Stomach (tissue), 9 donors: ENCODE measurements around the gene EAF1. TPM values are rescaled to one million over a fixed set of nuclear protein-coding genes. Genes with fewer than 3 reads are reported as not detected.
A peak's percentile ranks its signal among the peaks of the same experiment; 100 is the strongest.

Experiments used
- DNase-seq, 2 donors: peaks; one replicate each; pipeline versions ENCODE4 v3.0.0 to v3.0.0-alpha.2; 2013 to 2019
- H3K27ac ChIP-seq, 5 donors: fragments of 200-600 bp in 4 of 5; sonication (generic) in 4 of 5; one replicate each; pipeline ENCODE4 v1.5.1; 2013 to 2019; ENCODE audit warnings: mild to moderate bottlenecking in 1 of 5, moderate library complexity in 1 of 5
- H3K27me3 ChIP-seq, 3 donors: fragments of 200-600 bp; sonication (generic); one replicate each; pipeline ENCODE4 v1.5.1; 2017 to 2019; ENCODE audit warnings: mixed run types in 1 of 3
- H3K36me3 ChIP-seq, 4 donors: fragments of 200-600 bp; sonication (generic); 1 replicate in 3 of 4; 2 replicates in 1 of 4; pipeline ENCODE4 v1.5.1; 2016 to 2019
- H3K4me1 ChIP-seq, 4 donors: fragments of 200-600 bp; sonication (generic); one replicate each; pipeline ENCODE4 v1.5.1; 2016 to 2019
- H3K4me3 ChIP-seq, 4 donors: fragments of 200-600 bp; sonication (generic) in 3 of 4; one replicate each; pipeline ENCODE4 v1.5.1; 2016 to 2019; ENCODE audit warnings: mild to moderate bottlenecking in 1 of 4
- H3K9me3 ChIP-seq, 4 donors: fragments of 200-600 bp; sonication (generic); one replicate each; pipeline ENCODE4 v1.5.1; 2016 to 2019
- EP300 ChIP-seq: sonication (generic); formaldehyde crosslinking; IDR thresholded peaks from one replicate; pipeline ENCODE4 v1.6.1; 2017; ENCODE audit warnings: antibody characterized with exemption
- POLR2A ChIP-seq, 4 donors: fragments of 450-650 bp; IDR thresholded peaks; one replicate each; pipeline ENCODE4 v1.6.1; 2016; ENCODE audit warnings: antibody characterized with exemption in 4 of 4, control low read depth in 2 of 4, mild to moderate bottlenecking in 1 of 4, moderate library complexity in 1 of 4
- POLR2AphosphoS5 ChIP-seq, 3 donors: sonication (generic); formaldehyde crosslinking; IDR thresholded peaks; one replicate each; pipeline ENCODE4 v1.6.1; 2016; ENCODE audit warnings: antibody characterized with exemption in 3 of 3
- WGBS, 5 donors: extraction: QIAGEN DNeasy Blood & Tissue Kit in 3 of 5; methylation state at CpG; one replicate each; pipeline versions ENCODE4 v1.1.5 to v1.1.7; 2013 to 2018; 5-methylcytosine and 5-hydroxymethylcytosine counted together
- intact Hi-C: fragments of 100-400 bp; cut with DNase I; formaldehyde crosslinking; loops from one replicate; pipeline ENCODE4 v1.15.1; 2023; ENCODE audit warnings: low total_unique reads
- polyA plus RNA-seq, 3 donors: library from polyadenylated mRNA; stranded (reverse); fragments of 200-250 nt; gene quantifications; one replicate each; pipeline ENCODE4 v1.2.3, GENCODE V29; 2013
- total RNA-seq, 5 donors: library from RNA; depleted of rRNA; stranded (reverse); fragments of >200 nt; gene quantifications; one replicate each; pipeline versions ENCODE4 v1.1.0 to v1.2.3, GENCODE V29; 2014 to 2016
- TF ChIP-seq, protein P1 (sequence below), 7 experiments: fragments of 450-650 bp in 4 of 7; fragments of 200-600 bp in 3 of 7; sonication (generic) in 3 of 7; IDR thresholded peaks; one replicate each; pipeline ENCODE4 v1.5.1; 2016 to 2019; ENCODE audit warnings: antibody characterized with exemption in 7 of 7, control low read depth in 2 of 7, mild to moderate bottlenecking in 1 of 7
- donor health status: healthy with polysubstance abuse.
- donor health status: Bipolar disorder and iron deficiency.
- donor health status: healthy.

Gene EAF1
- total and polyA plus RNA-seq, 8 donors = 1.8 to 62.9 (median 15.9) TPM

DNA sequence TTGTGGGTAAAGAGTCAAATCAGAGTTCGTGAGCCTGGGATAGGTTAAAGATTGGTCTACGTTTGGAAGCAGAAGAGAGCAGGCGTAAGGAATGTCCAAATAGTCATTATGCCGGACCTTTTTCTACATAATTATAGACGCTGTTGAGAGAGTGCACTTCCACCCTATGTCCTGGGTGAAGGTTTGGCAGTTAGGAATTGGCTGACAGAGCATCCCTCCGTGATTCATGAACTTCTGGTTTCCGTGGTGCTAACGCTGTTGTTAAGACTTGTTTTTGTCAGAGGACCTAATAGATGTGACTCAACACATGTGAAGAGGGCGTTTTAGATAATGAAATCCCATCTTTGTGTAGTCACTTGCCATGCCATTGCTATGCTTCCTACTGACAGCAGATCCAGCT, 1.1 kb downstream of the EAF1 start:
- no peaks in the 10 kb centered on the region for H3K27me3 ChIP-seq
- H3K4me1 ChIP-seq = peaks cover 0 to 63% (median 45%) of the 10 kb centered on the region in 4 donors
- peak overlapping the region; percentile 76 to 95 (median 84) for H3K4me3 ChIP-seq
- peaks cover 12 to 47% (median 45%) of the 10 kb centered on the region in 4 donors for H3K36me3 ChIP-seq
- intact Hi-C loops = loop anchor here (10.0 kb wide), 1 partner anchor 126 kb away; no protein-coding TSS in a partner anchor
- WGBS, 5 donors = 9 to 10% (median 9%) methylated on average over 9 of the region's 9 CpGs
- H3K27ac ChIP-seq = peak overlapping the region in 4 of 5 donors; percentile 80 to 92 (median 87)
- peak in 1 of 2 donors; percentile 24 for DNase-seq
- TF ChIP-seq POLR2AphosphoS5 (IDR thresholded peaks at IDR 0.05) (peak in 1 of 3 donors; percentile 12), POLR2A (IDR thresholded peaks at IDR 0.05) (no peak)
- no peaks in the 10 kb centered on the region for H3K9me3 ChIP-seq

DNA sequence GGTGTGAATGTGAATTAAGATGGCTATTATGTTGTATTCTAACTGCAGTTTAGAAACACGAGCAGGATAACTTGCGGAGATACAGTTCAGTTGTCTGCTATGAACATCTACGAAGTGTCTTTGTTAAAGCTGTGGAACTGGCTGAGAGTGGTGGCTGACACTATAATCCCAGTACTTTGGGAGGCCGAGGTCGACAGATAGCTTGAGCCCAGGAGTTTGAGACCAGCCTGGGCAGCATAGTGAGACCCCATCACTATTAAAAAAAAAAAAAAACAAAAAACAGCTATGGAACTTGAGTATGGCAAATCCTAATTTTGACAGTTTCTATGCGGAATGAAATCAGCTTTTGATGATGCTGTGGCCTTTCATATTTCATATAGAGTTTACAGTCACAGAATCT, 1.7 kb downstream of the EAF1 start:
- H3K4me1 ChIP-seq = peaks cover 0 to 63% (median 45%) of the 10 kb centered on the region in 4 donors
- peak overlapping the region in 3 of 4 donors; percentile 76 to 95 (median 83) for H3K4me3 ChIP-seq
- intact Hi-C loops = loop anchor here (10.0 kb wide), 1 partner anchor 126 kb away; no protein-coding TSS in a partner anchor
- DNase-seq = no peak
- H3K36me3 ChIP-seq = peaks cover 12 to 47% (median 46%) of the 10 kb centered on the region in 4 donors
- TF ChIP-seq EP300 = no peak
- TF ChIP-seq POLR2A (IDR thresholded peaks at IDR 0.05) = no peak
- no peak for TF ChIP-seq POLR2AphosphoS5 (IDR thresholded peaks at IDR 0.05)
- TF ChIP-seq, protein P1, sequence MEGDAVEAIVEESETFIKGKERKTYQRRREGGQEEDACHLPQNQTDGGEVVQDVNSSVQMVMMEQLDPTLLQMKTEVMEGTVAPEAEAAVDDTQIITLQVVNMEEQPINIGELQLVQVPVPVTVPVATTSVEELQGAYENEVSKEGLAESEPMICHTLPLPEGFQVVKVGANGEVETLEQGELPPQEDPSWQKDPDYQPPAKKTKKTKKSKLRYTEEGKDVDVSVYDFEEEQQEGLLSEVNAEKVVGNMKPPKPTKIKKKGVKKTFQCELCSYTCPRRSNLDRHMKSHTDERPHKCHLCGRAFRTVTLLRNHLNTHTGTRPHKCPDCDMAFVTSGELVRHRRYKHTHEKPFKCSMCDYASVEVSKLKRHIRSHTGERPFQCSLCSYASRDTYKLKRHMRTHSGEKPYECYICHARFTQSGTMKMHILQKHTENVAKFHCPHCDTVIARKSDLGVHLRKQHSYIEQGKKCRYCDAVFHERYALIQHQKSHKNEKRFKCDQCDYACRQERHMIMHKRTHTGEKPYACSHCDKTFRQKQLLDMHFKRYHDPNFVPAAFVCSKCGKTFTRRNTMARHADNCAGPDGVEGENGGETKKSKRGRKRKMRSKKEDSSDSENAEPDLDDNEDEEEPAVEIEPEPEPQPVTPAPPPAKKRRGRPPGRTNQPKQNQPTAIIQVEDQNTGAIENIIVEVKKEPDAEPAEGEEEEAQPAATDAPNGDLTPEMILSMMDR (IDR thresholded peaks at IDR 0.05) = no peak
- H3K27me3 ChIP-seq = no peaks in the 10 kb centered on the region
- no peak overlapping the region for H3K27ac ChIP-seq
- WGBS, 5 donors = 82 to 90% (median 85%) methylated on average over 6 of the region's 6 CpGs
- no peaks in the 10 kb centered on the region for H3K9me3 ChIP-seq

DNA sequence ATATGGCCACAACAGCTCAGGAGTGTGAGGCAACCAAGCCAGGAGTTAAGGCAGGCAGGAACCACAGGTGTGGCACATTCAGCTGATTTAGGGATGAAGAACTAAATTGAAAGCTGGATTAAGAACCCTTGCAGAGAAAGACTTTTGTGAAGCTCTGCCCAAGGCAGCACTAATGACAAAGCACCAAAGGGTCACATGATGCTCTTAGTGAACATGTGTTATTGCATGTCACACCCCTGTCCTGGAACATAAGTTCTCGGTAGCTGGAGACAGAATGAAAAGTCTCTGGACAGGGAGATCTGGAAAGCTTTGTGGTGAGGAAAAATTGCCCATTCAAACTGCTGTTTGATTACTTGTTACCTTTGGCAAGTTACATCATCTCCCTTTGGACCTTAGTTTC, 3.2 kb downstream of the EAF1 start:
- no peak overlapping the region for H3K4me3 ChIP-seq
- H3K27me3 ChIP-seq = no peaks in the 10 kb centered on the region
- H3K27ac ChIP-seq = no peak overlapping the region
- no peak for DNase-seq
- H3K9me3 ChIP-seq = no peaks in the 10 kb centered on the region
- intact Hi-C loops = no loop called here
- 63 to 79% (median 71%) methylated on average over 1 of the region's 1 CpG for WGBS, 5 donors
- peaks cover 0 to 52% (median 37%) of the 10 kb centered on the region in 4 donors for H3K4me1 ChIP-seq
- TF ChIP-seq POLR2AphosphoS5 (IDR thresholded peaks at IDR 0.05) = no peak
- TF ChIP-seq EP300 = no peak
- TF ChIP-seq, protein P1 (IDR thresholded peaks at IDR 0.05) = no peak
- no peak for TF ChIP-seq POLR2A (IDR thresholded peaks at IDR 0.05)
- H3K36me3 ChIP-seq = peaks cover 27 to 55% (median 54%) of the 10 kb centered on the region in 4 donors

DNA sequence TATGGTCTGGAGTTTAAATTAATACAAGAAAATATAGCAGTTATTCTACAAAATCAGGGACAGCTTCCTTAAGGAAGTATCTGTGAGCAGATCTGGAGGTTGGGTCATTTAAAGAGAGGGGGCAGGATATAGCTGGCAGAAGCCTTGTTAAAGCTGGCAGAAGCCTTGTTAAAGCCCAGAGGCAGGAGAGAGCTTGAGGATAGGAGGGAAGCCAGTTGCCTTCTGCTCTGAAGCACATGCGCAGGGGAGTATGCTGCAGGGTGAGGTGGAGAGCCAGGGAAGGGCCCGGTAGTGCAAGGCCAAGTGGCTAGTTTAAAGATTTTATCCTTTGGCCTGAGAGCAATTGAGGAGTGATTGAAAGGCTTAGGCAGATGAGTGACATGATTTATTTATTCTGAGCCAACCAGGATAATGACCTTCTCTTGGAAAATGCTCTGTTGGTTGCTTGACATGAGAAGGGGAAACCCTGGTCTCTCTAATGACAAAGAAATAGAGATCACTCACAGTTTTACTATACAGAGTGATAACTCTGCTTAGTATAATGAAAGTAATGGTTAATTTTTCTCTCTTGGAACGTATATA, 3.9 kb downstream of the EAF1 start:
- WGBS, 5 donors = 81 to 85% (median 82%) methylated on average over 3 of the region's 3 CpGs
- Histone ChIP-seq H3K4me3 (no peak overlapping the region), H3K27ac (no peak overlapping the region), H3K36me3 (peaks cover 34 to 62% (median 61%) of the 10 kb centered on the region in 4 donors), H3K27me3 (no peaks in the 10 kb centered on the region), H3K4me1 (peaks cover 0 to 45% (median 30%) of the 10 kb centered on the region in 4 donors), H3K9me3 (no peaks in the 10 kb centered on the region)
- TF ChIP-seq, protein P1 (IDR thresholded peaks at IDR 0.05) = no peak
- no peak for TF ChIP-seq POLR2A (IDR thresholded peaks at IDR 0.05)
- no peak for TF ChIP-seq EP300
- no peak for TF ChIP-seq POLR2AphosphoS5 (IDR thresholded peaks at IDR 0.05)
- intact Hi-C loops = no loop called here
- DNase-seq = no peak

DNA sequence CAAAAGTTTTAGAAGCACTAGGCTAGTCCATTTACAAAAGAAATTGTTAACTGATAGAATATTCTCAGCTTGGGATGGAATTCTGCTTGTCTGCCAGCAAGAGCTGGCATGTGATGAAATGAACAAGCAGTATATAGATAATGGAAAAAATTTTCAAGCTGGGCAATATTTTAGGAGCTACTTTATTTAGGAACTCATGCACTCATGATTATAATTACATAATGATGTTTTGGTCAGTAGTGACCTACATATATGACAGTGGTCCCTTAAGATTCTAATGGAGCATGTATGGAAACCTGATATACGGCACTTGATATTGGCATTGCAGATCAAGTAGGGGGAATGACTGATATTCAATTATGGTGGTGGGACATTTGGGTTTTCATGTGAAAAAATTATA, 6.1 kb downstream of the EAF1 start:
- no peak for DNase-seq
- 92 to 100% (median 94%) methylated on average over 1 of the region's 1 CpG for WGBS, 5 donors
- peaks cover 0 to 35% (median 19%) of the 10 kb centered on the region in 4 donors for H3K4me1 ChIP-seq
- peaks cover 56 to 84% (median 83%) of the 10 kb centered on the region in 4 donors for H3K36me3 ChIP-seq
- no peak overlapping the region for H3K27ac ChIP-seq
- no peaks in the 10 kb centered on the region for H3K27me3 ChIP-seq
- intact Hi-C loops = no loop called here
- TF ChIP-seq EP300 (no peak), POLR2A (IDR thresholded peaks at IDR 0.05) (no peak), POLR2AphosphoS5 (IDR thresholded peaks at IDR 0.05) (no peak)
- TF ChIP-seq, protein P1 (IDR thresholded peaks at IDR 0.05) = no peak
- H3K9me3 ChIP-seq = no peaks in the 10 kb centered on the region
- no peak overlapping the region for H3K4me3 ChIP-seq
